ENCODE results near the gene UTS2R.

DNA sequence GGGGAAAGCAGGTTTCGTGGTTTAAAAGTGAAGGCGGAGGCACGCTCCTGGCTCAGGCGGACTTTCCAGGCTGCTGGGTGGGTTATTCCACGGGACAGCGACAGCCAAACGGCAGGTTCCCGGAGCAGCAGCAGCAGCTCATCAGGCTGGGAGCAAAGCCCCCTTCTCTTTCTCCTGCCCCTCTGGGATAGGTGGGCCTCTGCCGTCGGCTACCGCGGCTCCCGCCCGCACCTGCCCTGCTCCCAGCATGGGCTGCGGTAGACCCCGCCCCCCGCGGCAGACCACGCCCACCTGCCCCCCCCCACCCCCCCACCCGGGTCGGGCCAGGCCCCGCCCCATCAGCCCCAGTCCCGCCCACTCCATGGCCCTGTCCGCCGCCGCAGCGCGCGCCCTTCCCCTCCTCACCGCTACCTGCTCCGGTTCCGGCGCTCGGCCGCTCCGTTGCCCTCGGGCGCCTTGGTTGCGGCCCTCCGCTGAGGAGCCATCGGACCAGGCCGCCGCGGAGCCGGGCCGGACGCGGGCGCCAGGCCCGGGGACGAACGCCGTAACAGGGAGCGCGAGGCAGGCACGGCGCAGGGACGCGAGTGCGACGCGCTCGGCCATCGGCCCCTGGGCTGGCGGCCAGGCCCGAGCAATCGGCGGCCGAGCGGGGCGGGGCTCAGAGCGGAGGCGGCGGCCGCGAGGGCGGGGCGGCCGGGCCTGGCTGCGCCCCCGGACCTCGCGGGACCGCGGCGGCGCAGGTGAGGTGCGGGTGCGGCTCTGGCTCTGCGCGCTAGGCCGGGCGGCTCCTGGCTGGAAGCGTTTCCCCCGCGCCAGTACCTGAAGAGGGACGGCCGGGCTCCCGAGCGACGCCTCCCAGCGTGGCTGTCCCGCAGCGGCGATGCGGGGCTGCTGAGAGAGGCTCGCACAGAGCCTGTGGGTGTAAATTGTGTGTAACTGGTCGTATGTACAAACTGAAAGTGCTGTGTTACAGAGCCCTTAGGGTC is 46.7 kb downstream of the UTS2R start, which contains the start of the genes HEXD and OGFOD3:
- TF ChIP-seq CTCF (IDR thresholded peaks at IDR 0.05): peak in 1 of 12 donors; percentile 7
- TF ChIP-seq POLR2A (IDR thresholded peaks at IDR 0.05): peak in 1 of 2 donors; percentile 66

Measured in heart left ventricle (tissue), 13 donors.